NOMO-1 treated with DMSO at 0.1 percent for 48 hours (cell line): ENCODE data around the gene MEIS2.

ENCODE experiments used
- DNase-seq: peaks from one replicate; lab custom pipeline; 2025; ENCODE audit not compliant: unreplicated experiment; lab: John Stamatoyannopoulos, UW

The MEIS2 gene

GRCh38 chr15:37077623-37078351 lies 22.6 kb downstream of the MEIS2 start:
- DNase-seq: no peak

GRCh38 chr15:37076543-37076942 lies 23.8 kb downstream of the MEIS2 start:
- no peak for DNase-seq

GRCh38 chr15:37075777-37076176 lies 24.6 kb downstream of the MEIS2 start:
- DNase-seq: no peak

- DNase-seq: no peak
Measured at GRCh38 chr15:37072181-37072580, 28.2 kb downstream of the MEIS2 start.

GRCh38 chr15:37071134-37071533 lies 29.2 kb downstream of the MEIS2 start:
- no peak for DNase-seq

- no peak for DNase-seq
Measured at GRCh38 chr15:37070686-37071085, 29.7 kb downstream of the MEIS2 start.

- no peak for DNase-seq
Measured at GRCh38 chr15:37061996-37062395, 38.4 kb downstream of the MEIS2 start.

GRCh38 chr15:37059086-37059485 lies 41.3 kb downstream of the MEIS2 start:
- no peak for DNase-seq

- no peak for DNase-seq
Measured at GRCh38 chr15:37058316-37058985, 41.9 kb downstream of the MEIS2 start.

- no peak for DNase-seq
Measured at GRCh38 chr15:37057831-37058230, 42.5 kb downstream of the MEIS2 start.

- DNase-seq: no peak
Measured at GRCh38 chr15:37057256-37057655, 43.1 kb downstream of the MEIS2 start.

GRCh38 chr15:37056177-37057121 lies 43.9 kb downstream of the MEIS2 start:
- DNase-seq: no peak

GRCh38 chr15:37055481-37055880 lies 44.9 kb downstream of the MEIS2 start:
- DNase-seq: no peak

- DNase-seq: no peak
Measured at GRCh38 chr15:37054336-37054735, 46.0 kb downstream of the MEIS2 start.

GRCh38 chr15:37053166-37053565 lies 47.2 kb downstream of the MEIS2 start:
- no peak for DNase-seq

GRCh38 chr15:37050345-37050744 lies 50.0 kb downstream of the MEIS2 start:
- DNase-seq: no peak

GRCh38 chr15:37046876-37047614 lies 53.3 kb downstream of the MEIS2 start:
- DNase-seq: no peak

GRCh38 chr15:37045859-37046740 lies 54.2 kb downstream of the MEIS2 start:
- DNase-seq: no peak

GRCh38 chr15:37044915-37045648 lies 55.3 kb downstream of the MEIS2 start:
- no peak for DNase-seq
